GM23338 (cell line): ENCODE data around the gene PROKR2. TPM values are rescaled to one million over a fixed set of nuclear protein-coding genes. Genes with fewer than 3 reads are reported as not detected.
A peak's percentile ranks its signal among the peaks of the same experiment; 100 is the strongest.

Source experiments
- ATAC-seq: fragments of 200-7000 bp; cut with Tn5 transposase; 3 replicates; pipeline ENCODE4 v1.9.1; 2020
- DNase-seq: peaks from one replicate; pipeline ENCODE4 v3.0.0-alpha.2; 2015; ENCODE audit warnings: low spot score
- H2AFZ ChIP-seq: fragments of 200-600 bp; sonication (generic); 2 replicates; pipeline ENCODE4 v1.8.0; 2016; ENCODE audit warnings: antibody characterized with exemption, mild to moderate bottlenecking, moderate library complexity
- H3F3A ChIP-seq: fragments of 200-600 bp; sonication (generic); replicated peaks from 2 replicates; pipeline ENCODE4 v1.8.0; 2017; ENCODE audit warnings: antibody characterized with exemption, mixed run types, low read depth
- H3K27ac ChIP-seq: fragments of 200-600 bp; sonication (generic); 2 replicates; pipeline ENCODE4 v1.6.1; 2016; ENCODE audit warnings: low read depth
- H3K27me3 ChIP-seq: fragments of 200-600 bp; sonication (generic); 2 replicates; pipeline ENCODE4 v1.8.0; 2016; ENCODE audit warnings: mild to moderate bottlenecking, mixed run types, moderate library complexity; ENCODE audit not compliant: insufficient read depth
- H3K36me3 ChIP-seq: fragments of 200-600 bp; sonication (generic); 2 replicates; pipeline ENCODE4 v1.8.0; 2016; ENCODE audit warnings: mild to moderate bottlenecking; ENCODE audit not compliant: insufficient read depth
- H3K4me1 ChIP-seq: fragments of 200-600 bp; sonication (generic); 2 replicates; pipeline ENCODE4 v1.8.0; 2016; ENCODE audit warnings: mild to moderate bottlenecking, moderate library complexity; ENCODE audit not compliant: insufficient read depth
- H3K4me2 ChIP-seq: fragments of 200-600 bp; sonication (generic); 2 replicates; pipeline ENCODE4 v1.7.1; 2017; ENCODE audit warnings: mixed run types
- H3K4me3 ChIP-seq: fragments of 200-600 bp; sonication (generic); 2 replicates; pipeline ENCODE4 v1.6.1; 2016; ENCODE audit warnings: mixed run types
- H3K79me2 ChIP-seq: fragments of 200-600 bp; sonication (generic); replicated peaks from 2 replicates; pipeline ENCODE4 v1.8.0; 2017; ENCODE audit warnings: mild to moderate bottlenecking; ENCODE audit not compliant: insufficient read depth
- H3K9me2 ChIP-seq: fragments of 200-600 bp; sonication (generic); 2 replicates; pipeline ENCODE4 v1.8.0; 2017; ENCODE audit not compliant: insufficient read depth
- H4K20me1 ChIP-seq: fragments of 200-600 bp; sonication (generic); replicated peaks from 2 replicates; pipeline ENCODE4 v1.8.0; 2017; ENCODE audit warnings: mild to moderate bottlenecking; ENCODE audit not compliant: insufficient read depth
- H3K27ac Mint-ChIP-seq: 2 replicates; pipeline ENCODE4 v1.8.0; 2020; ENCODE audit warnings: inconsistent platforms, mild to moderate bottlenecking, moderate library complexity, mixed read lengths
- H3K27me3 Mint-ChIP-seq: 3 replicates; pipeline ENCODE4 v1.8.0; 2022; ENCODE audit warnings: low read depth, mild to moderate bottlenecking, moderate library complexity, mixed read lengths, inconsistent platforms; ENCODE audit not compliant: insufficient read depth, poor library complexity
- H3K36me3 Mint-ChIP-seq: 3 replicates; pipeline ENCODE4 v1.8.0; 2021; ENCODE audit warnings: low read depth, mild to moderate bottlenecking, inconsistent platforms, moderate library complexity, mixed read lengths
- H3K4me1 Mint-ChIP-seq: 3 replicates; pipeline ENCODE4 v1.8.0; 2020; ENCODE audit warnings: mild to moderate bottlenecking, inconsistent platforms, mixed read lengths
- H3K4me3 Mint-ChIP-seq: 3 replicates; pipeline ENCODE4 v1.8.0; 2021; ENCODE audit warnings: moderate library complexity, mild to moderate bottlenecking, inconsistent platforms, mixed read lengths
- H3K9me3 Mint-ChIP-seq: 3 replicates; pipeline ENCODE4 v1.8.0; 2020; ENCODE audit warnings: moderate library complexity, mild to moderate bottlenecking, inconsistent platforms, mixed read lengths
- ETS1 ChIP-seq: IDR thresholded peaks from 2 replicates; pipeline ENCODE4 v1.6.1; 2016; ENCODE audit warnings: antibody characterized with exemption
- EZH2phosphoT487 ChIP-seq: fragments of 200-600 bp; sonication (generic); IDR thresholded peaks from one replicate; pipeline ENCODE4 v1.8.1; 2018; ENCODE audit warnings: antibody characterized with exemption; ENCODE audit not compliant: unreplicated experiment
- POLR2AphosphoS5 ChIP-seq: IDR thresholded peaks from 2 replicates; pipeline ENCODE4 v1.6.1; 2016; ENCODE audit warnings: antibody characterized with exemption, low read depth
- REST ChIP-seq: IDR thresholded peaks from one replicate; pipeline ENCODE4 v1.6.1; 2018; ENCODE audit warnings: antibody characterized with exemption; ENCODE audit not compliant: unreplicated experiment
- ZNF114 ChIP-seq: fragments of 250-450 bp; sonication (Bioruptor Pico); IDR thresholded peaks from 2 replicates; pipeline ENCODE4 v1.5.0; 2020; ENCODE audit warnings: mild to moderate bottlenecking, moderate library complexity
- ZNF331 ChIP-seq: fragments of 250-450 bp; sonication (Bioruptor Pico); IDR thresholded peaks from 2 replicates; pipeline ENCODE4 v1.5.0; 2020; ENCODE audit warnings: low read depth, mild to moderate bottlenecking, moderate library complexity
- ZNF462 ChIP-seq: fragments of 250-450 bp; sonication (Bioruptor Pico); IDR thresholded peaks from 2 replicates; pipeline ENCODE4 v1.5.0; 2020; ENCODE audit warnings: mild to moderate bottlenecking, moderate library complexity
- polyA plus RNA-seq: library from polyadenylated mRNA; unstranded; fragments of >200 nt; fragmentation: Nextera tagmentation; extraction: Ambion mirVana; gene quantifications from 2 replicates; pipeline ENCODE4 v1.2.1, GENCODE V29; 2016
- total RNA-seq: library from RNA; depleted of rRNA; stranded (reverse); fragments of >200 nt; shearing (Covaris generic); gene quantifications from 2 replicates; pipeline ENCODE4 v1.2.3, GENCODE V29; 2014
- TF ChIP-seq, protein P1 (sequence below), 2 experiments: fragments of 200-600 bp in 1 of 2; sonication (generic) in 1 of 2; conservative IDR thresholded peaks; 2 replicates each; pipeline versions ENCODE4 v1.5.1 to v1.6.1; 2016 to 2017; ENCODE audit warnings: antibody characterized with exemption in 2 of 2, low read depth in 2 of 2, mild to moderate bottlenecking in 2 of 2, moderate library complexity in 1 of 2

PROKR2 gene
- total and polyA plus RNA-seq, 2 experiments from 2014 or later, result 1.9 to 5.9 TPM

- H3K27ac Mint-ChIP-seq, result no peak overlapping the region
- Histone ChIP-seq H3K4me2 (no peak overlapping the region), H3K9me2 (no peaks in the 10 kb centered on the region; the same call in 1 of the 2 replicates), H3K79me2 (no peaks in the 10 kb centered on the region), H3K4me3 (no peak overlapping the region), H2AFZ (peak overlapping the region; percentile 57; the same call in 1 of the 2 replicates), H4K20me1 (no peaks in the 10 kb centered on the region), H3K4me1 (no peaks in the 10 kb centered on the region; the same call in 1 of the 2 replicates), H3K27me3 (no peaks in the 10 kb centered on the region), H3K36me3 (no peaks in the 10 kb centered on the region), H3F3A (no peaks in the 10 kb centered on the region), H3K27ac (0 out of 2 replicates have a peak overlapping the region, but pooled peaks have one; percentile 39)
- no peaks in the 10 kb centered on the region for H3K9me3 Mint-ChIP-seq
- H3K4me1 Mint-ChIP-seq, result 0 out of 3 replicates have a peak, but pooled peaks cover 2% of the 10 kb centered on the region
- H3K4me3 Mint-ChIP-seq, result no peak overlapping the region
- DNase-seq, result peak; percentile 17
- peak; percentile 53 for ATAC-seq
- H3K27me3 Mint-ChIP-seq, result peaks cover 2% of the 10 kb centered on the region
- H3K36me3 Mint-ChIP-seq, result peaks cover 4% of the 10 kb centered on the region; the same call in 1 of the 3 replicates
- TF ChIP-seq ETS1 (no peak), ZNF331 (CRISPR knock-in tag) (no peak), POLR2AphosphoS5 (no peak), REST (no peak)
Measured at GRCh38 chr20:5297280-5298004, 19.3 kb downstream of the PROKR2 start.

DNA sequence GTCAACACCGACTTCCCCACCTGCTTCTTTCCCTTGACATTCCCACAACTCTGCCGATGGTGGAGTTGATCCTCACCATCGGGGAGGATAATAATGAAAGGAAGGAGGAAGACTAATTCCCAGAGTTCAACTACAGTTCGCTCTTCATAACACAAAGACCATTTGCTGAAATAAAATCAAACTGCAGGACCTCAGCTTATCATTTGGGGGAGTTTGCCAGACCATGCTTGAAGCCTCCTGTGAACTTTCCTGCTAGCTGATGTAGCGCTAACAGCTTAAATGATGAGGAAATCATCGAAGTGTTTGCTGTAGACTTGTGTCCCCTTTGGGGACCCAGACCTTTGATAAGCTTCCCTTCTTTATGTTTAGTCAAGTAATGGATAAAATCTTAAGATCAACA, 26.2 kb downstream of the PROKR2 start:
- H3K4me1 Mint-ChIP-seq, result no peaks in the 10 kb centered on the region
- TF ChIP-seq, protein P1, sequence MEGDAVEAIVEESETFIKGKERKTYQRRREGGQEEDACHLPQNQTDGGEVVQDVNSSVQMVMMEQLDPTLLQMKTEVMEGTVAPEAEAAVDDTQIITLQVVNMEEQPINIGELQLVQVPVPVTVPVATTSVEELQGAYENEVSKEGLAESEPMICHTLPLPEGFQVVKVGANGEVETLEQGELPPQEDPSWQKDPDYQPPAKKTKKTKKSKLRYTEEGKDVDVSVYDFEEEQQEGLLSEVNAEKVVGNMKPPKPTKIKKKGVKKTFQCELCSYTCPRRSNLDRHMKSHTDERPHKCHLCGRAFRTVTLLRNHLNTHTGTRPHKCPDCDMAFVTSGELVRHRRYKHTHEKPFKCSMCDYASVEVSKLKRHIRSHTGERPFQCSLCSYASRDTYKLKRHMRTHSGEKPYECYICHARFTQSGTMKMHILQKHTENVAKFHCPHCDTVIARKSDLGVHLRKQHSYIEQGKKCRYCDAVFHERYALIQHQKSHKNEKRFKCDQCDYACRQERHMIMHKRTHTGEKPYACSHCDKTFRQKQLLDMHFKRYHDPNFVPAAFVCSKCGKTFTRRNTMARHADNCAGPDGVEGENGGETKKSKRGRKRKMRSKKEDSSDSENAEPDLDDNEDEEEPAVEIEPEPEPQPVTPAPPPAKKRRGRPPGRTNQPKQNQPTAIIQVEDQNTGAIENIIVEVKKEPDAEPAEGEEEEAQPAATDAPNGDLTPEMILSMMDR (conservative IDR thresholded peaks at IDR 0.05; ENCODE audit: low read depth in 2 of 2), result no peak
- no peak for TF ChIP-seq EZH2phosphoT487
- TF ChIP-seq ZNF462 (CRISPR knock-in tag), result no peak
- no peak for TF ChIP-seq ZNF114 (CRISPR knock-in tag)

More for the DNA sequence above, 26.2 kb downstream of the PROKR2 start:
- Histone ChIP-seq H3K27me3 (no peaks in the 10 kb centered on the region), H3K36me3 (no peaks in the 10 kb centered on the region), H2AFZ (no peak overlapping the region), H3K4me3 (no peak overlapping the region), H3K79me2 (no peaks in the 10 kb centered on the region), H3F3A (no peaks in the 10 kb centered on the region), H3K4me1 (no peaks in the 10 kb centered on the region), H3K9me2 (no peaks in the 10 kb centered on the region), H3K4me2 (no peak overlapping the region), H3K27ac (no peak overlapping the region), H4K20me1 (no peaks in the 10 kb centered on the region)
- H3K36me3 Mint-ChIP-seq, result no peaks in the 10 kb centered on the region; the same call in 2 of the 3 replicates
- no peak overlapping the region for H3K27ac Mint-ChIP-seq
- H3K9me3 Mint-ChIP-seq, result peaks cover 7% of the 10 kb centered on the region
- peaks cover 2% of the 10 kb centered on the region for H3K27me3 Mint-ChIP-seq
- DNase-seq (no peak), ATAC-seq (no peak)
- no peak overlapping the region for H3K4me3 Mint-ChIP-seq
